PC-9 (cell line): ENCODE data around the gene SDK2.

ENCODE experiments used
- CTCF ChIP-seq: fragments of 200-600 bp; sonication (generic); conservative IDR thresholded peaks from 2 replicates; pipeline ENCODE4 v1.6.1; 2017; ENCODE audit warnings: mixed run types, antibody characterized with exemption, mild to moderate bottlenecking, moderate library complexity
- EZH2 ChIP-seq: fragments of 200-600 bp; sonication (generic); IDR thresholded peaks from 2 replicates; pipeline ENCODE4 v1.8.0; 2017; ENCODE audit warnings: antibody characterized with exemption, low read depth

- TF ChIP-seq EZH2 (no peak), CTCF (no peak)
Observed at GRCh38 chr17:73534209-73534909, 109.9 kb downstream of the SDK2 start.
